ENCODE results near the gene CMYA5.

CMYA5 gene

GRCh38 chr5:79691007-79691406 is 1.4 kb downstream of the CMYA5 start:
- no peak for TF ChIP-seq CTCF (IDR thresholded peaks at IDR 0.05; ENCODE audit: low read depth, low read length, missing control alignments)
- no peak for DNase-seq (ENCODE audit: low read depth)
- in situ Hi-C loops (cut with HindIII; ENCODE audit: low sequenced_read_pairs), result no loop called here
- H3K4me3 ChIP-seq (ENCODE audit: low read depth, low read length), result no peak overlapping the region

GRCh38 chr5:79692596-79692995 is 3.0 kb downstream of the CMYA5 start:
- no peak for TF ChIP-seq CTCF (IDR thresholded peaks at IDR 0.05; ENCODE audit: low read depth, low read length, missing control alignments)
- no peak overlapping the region for H3K4me3 ChIP-seq (ENCODE audit: low read depth, low read length)
- DNase-seq (ENCODE audit: low read depth), result no peak
- in situ Hi-C loops (cut with HindIII; ENCODE audit: low sequenced_read_pairs), result no loop called here

GRCh38 chr5:79694183-79694582 is 4.5 kb downstream of the CMYA5 start:
- in situ Hi-C loops (cut with HindIII; ENCODE audit: low sequenced_read_pairs), result no loop called here
- TF ChIP-seq CTCF (IDR thresholded peaks at IDR 0.05; ENCODE audit: low read depth, low read length, missing control alignments), result no peak

GRCh38 chr5:79694652-79695051 is 5.0 kb downstream of the CMYA5 start:
- H3K4me3 ChIP-seq (ENCODE audit: low read depth, low read length), result no peak overlapping the region
- DNase-seq (ENCODE audit: low read depth), result no peak
- in situ Hi-C loops (cut with HindIII; ENCODE audit: low sequenced_read_pairs), result no loop called here
- TF ChIP-seq CTCF (IDR thresholded peaks at IDR 0.05; ENCODE audit: low read depth, low read length, missing control alignments), result no peak

More at GRCh38 chr5:79694183-79694582, 4.5 kb downstream of the CMYA5 start:
- no peak overlapping the region for H3K4me3 ChIP-seq (ENCODE audit: low read depth, low read length)
- no peak for DNase-seq (ENCODE audit: low read depth)

- no peak for DNase-seq (ENCODE audit: low read depth)
- in situ Hi-C loops (cut with HindIII; ENCODE audit: low sequenced_read_pairs), result no loop called here
- no peak overlapping the region for H3K4me3 ChIP-seq (ENCODE audit: low read depth, low read length)
- no peak for TF ChIP-seq CTCF (IDR thresholded peaks at IDR 0.05; ENCODE audit: low read depth, low read length, missing control alignments)
Measured at GRCh38 chr5:79695526-79695925, 5.9 kb downstream of the CMYA5 start.

- no peak overlapping the region for H3K4me3 ChIP-seq (ENCODE audit: low read depth, low read length)
- in situ Hi-C loops (cut with HindIII; ENCODE audit: low sequenced_read_pairs), result no loop called here
- DNase-seq (ENCODE audit: low read depth), result no peak
- no peak for TF ChIP-seq CTCF (IDR thresholded peaks at IDR 0.05; ENCODE audit: low read depth, low read length, missing control alignments)
Measured at GRCh38 chr5:79697222-79698170, 7.9 kb downstream of the CMYA5 start.
